Small intestine (tissue), 7 donors: Measurements from ENCODE around the gene ARL1. TPM values are rescaled to one million over a fixed set of nuclear protein-coding genes. Genes with fewer than 3 reads are reported as not detected.
A peak's percentile ranks its signal among the peaks of the same experiment; 100 is the strongest.
"Not testable (repeated sequence)": the region's sequence is repeated elsewhere in the genome, so short reads cannot be mapped to it uniquely, and the experiment has no call there.

Source experiments
- DNase-seq, 2 donors: peaks; one replicate each; pipeline versions ENCODE4 v3.0.0 to v3.0.0-alpha.2; 2013
- FAIRE-seq: peaks from 2 replicates; lab custom pipeline; 2012; peaks lifted over from hg19 to GRCh38; lab: Jason Lieb, UNC
- H3K27ac ChIP-seq, 3 donors: one replicate each; pipeline ENCODE4 v1.5.1; 2013; ENCODE audit warnings: low read length in 2 of 3, mild to moderate bottlenecking in 2 of 3, control low read depth in 1 of 3, inconsistent platforms in 1 of 3, low read depth in 1 of 3, moderate library complexity in 1 of 3
- H3K27me3 ChIP-seq, 3 donors: one replicate each; pipeline ENCODE4 v1.6.1; 2013; ENCODE audit warnings: low read length in 3 of 3, inconsistent platforms in 1 of 3; ENCODE audit not compliant: control insufficient read depth in 3 of 3, insufficient read depth in 3 of 3
- H3K36me3 ChIP-seq, 3 donors: one replicate each; pipeline ENCODE4 v1.6.1; 2013; ENCODE audit warnings: low read length in 3 of 3, inconsistent platforms in 1 of 3, low read depth in 1 of 3, mild to moderate bottlenecking in 1 of 3, moderate library complexity in 1 of 3; ENCODE audit not compliant: control insufficient read depth in 3 of 3, insufficient read depth in 2 of 3
- H3K4me1 ChIP-seq, 3 donors: one replicate each; pipeline ENCODE4 v1.6.1; 2013; ENCODE audit warnings: low read length in 2 of 3, inconsistent platforms in 1 of 3, low read depth in 1 of 3, mild to moderate bottlenecking in 1 of 3, moderate library complexity in 1 of 3; ENCODE audit not compliant: control insufficient read depth in 3 of 3, insufficient read depth in 2 of 3
- H3K4me3 ChIP-seq, 3 donors: one replicate each; pipeline ENCODE4 v1.5.1; 2013; ENCODE audit warnings: low read length in 3 of 3, control low read depth in 1 of 3, inconsistent platforms in 1 of 3, low read depth in 1 of 3, mild to moderate bottlenecking in 1 of 3, moderate library complexity in 1 of 3
- H3K9me3 ChIP-seq, 2 donors: one replicate each; pipeline ENCODE4 v1.6.1; 2013; ENCODE audit warnings: low read depth in 1 of 2, low read length in 1 of 2; ENCODE audit not compliant: control insufficient read depth in 2 of 2, insufficient read depth in 1 of 2
- WGBS, 3 donors: extraction: QIAGEN DNeasy Blood & Tissue Kit; methylation state at CpG; one replicate each; pipeline ENCODE4 v1.1.7; 2013; 5-methylcytosine and 5-hydroxymethylcytosine counted together
- polyA plus RNA-seq, 4 donors: library from polyadenylated mRNA; stranded (reverse) in 3 of 4; unstranded in 1 of 4; fragments of 200-250 nt in 3 of 4; fragments of 120-200 nt in 1 of 4; gene quantifications; one replicate each; pipeline versions ENCODE4 v1.2.1 to v1.2.3, GENCODE V29; 2013
- donor health status: healthy with polysubstance abuse.
- donor health status: control.
- donor health status: control.
- donor health status: Bipolar disorder and iron deficiency.
- donor health status: healthy.

ARL1 gene
- polyA plus RNA-seq, 4 donors = 19.0 to 95.2 (median 37.2) TPM

GRCh38 chr12:101422066-101422465 lies 14.5 kb upstream of the ARL1 start:
- not testable (repeated sequence) for DNase-seq, FAIRE-seq, H3K27me3 ChIP-seq, H3K27ac ChIP-seq, H3K4me1 ChIP-seq, H3K36me3 ChIP-seq, H3K4me3 ChIP-seq, H3K9me3 ChIP-seq
- WGBS, 3 donors = 88 to 94% (median 94%) methylated on average over 4 of the region's 4 CpGs

- Histone ChIP-seq H3K4me3 (no peak overlapping the region), H3K27ac (no peak overlapping the region), H3K9me3 (no peaks in the 10 kb centered on the region), H3K27me3 (no peaks in the 10 kb centered on the region), H3K4me1 (no peaks in the 10 kb centered on the region), H3K36me3 (no peaks in the 10 kb centered on the region)
- 94 to 100% (median 100%) methylated on average over 1 of the region's 1 CpG for WGBS, 3 donors
- FAIRE-seq (no peak), DNase-seq (no peak)
These were observed 7.7 kb upstream of the ARL1 start for GRCh38 chr12:101415228-101415627.

- Histone ChIP-seq H3K4me3 (no peak overlapping the region), H3K9me3 (no peaks in the 10 kb centered on the region), H3K27me3 (no peaks in the 10 kb centered on the region), H3K4me1 (no peaks in the 10 kb centered on the region), H3K27ac (no peak overlapping the region), H3K36me3 (no peaks in the 10 kb centered on the region)
- DNase-seq (peak; percentile 60 to 66), FAIRE-seq (no peak)
- WGBS, 3 donors = 1 to 3% (median 2%) methylated on average over 2 of the region's 2 CpGs
These were observed 7.1 kb upstream of the ARL1 start for GRCh38 chr12:101414533-101415119.

DNA sequence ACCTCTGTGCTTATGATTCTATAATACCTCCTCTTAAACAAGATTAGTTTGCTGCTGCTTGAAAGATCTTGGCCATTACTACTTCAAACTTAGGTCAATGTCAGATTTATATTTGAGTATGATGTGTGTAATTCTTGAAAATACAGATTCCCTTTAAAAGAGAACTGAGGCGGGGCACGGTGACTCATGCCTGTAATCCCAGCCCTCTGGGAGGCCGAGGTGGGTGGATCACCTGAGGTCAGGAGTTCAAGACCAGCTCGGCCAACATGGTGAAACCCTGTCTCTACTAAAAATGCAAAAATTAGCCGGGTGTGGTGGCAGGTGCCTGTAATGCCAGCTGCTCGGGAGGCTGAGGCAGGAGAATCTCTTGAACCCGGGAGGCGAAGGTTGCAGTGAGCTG lies 2.6 kb upstream of the ARL1 start:
- H3K9me3 ChIP-seq, H3K4me1 ChIP-seq, H3K36me3 ChIP-seq, H3K4me3 ChIP-seq, H3K27ac ChIP-seq, DNase-seq, H3K27me3 ChIP-seq, FAIRE-seq: not testable (repeated sequence)
- 55 to 79% (median 72%) methylated on average over 8 of the region's 8 CpGs for WGBS, 3 donors

- Histone ChIP-seq H3K27ac (peak overlapping the region; percentile 74 to 97 (median 91)), H3K36me3 (peaks cover 0 to 14% (median 0%) of the 10 kb centered on the region in 3 donors), H3K4me3 (peak overlapping the region; percentile 72 to 86 (median 78)), H3K27me3 (no peaks in the 10 kb centered on the region), H3K9me3 (no peaks in the 10 kb centered on the region), H3K4me1 (peaks cover 2 to 7% (median 6%) of the 10 kb centered on the region in 3 donors)
- DNase-seq (no peak), FAIRE-seq (no peak)
- 0 to 1% (median 0%) methylated on average over 18 of the region's 18 CpGs for WGBS, 3 donors
These were observed 530 bp downstream of the ARL1 start for GRCh38 chr12:101407049-101407435.

DNA sequence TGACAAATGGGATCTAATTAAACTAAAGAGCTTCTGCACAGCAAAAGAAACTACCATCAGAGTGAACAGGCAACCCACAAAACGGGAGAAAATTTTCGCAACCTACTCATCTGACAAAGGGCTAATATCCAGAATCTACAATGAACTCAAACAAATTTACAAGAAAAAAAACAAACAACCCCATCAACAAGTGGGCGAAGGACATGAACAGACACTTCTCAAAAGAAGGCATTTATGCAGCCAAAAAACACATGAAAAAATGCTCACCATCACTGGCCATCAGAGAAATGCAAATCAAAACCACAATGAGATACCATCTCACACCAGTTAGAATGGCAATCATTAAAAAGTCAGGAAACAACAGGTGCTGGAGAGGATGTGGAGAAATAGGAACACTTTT lies 16.4 kb downstream of the ARL1 start:
- FAIRE-seq, H3K4me3 ChIP-seq, H3K27ac ChIP-seq, H3K9me3 ChIP-seq, DNase-seq, H3K27me3 ChIP-seq, H3K4me1 ChIP-seq: not testable (repeated sequence)
- H3K36me3 ChIP-seq = peaks cover 5 to 22% (median 13%) of the 10 kb centered on the region in 3 donors
- WGBS, 3 donors = 65 to 76% (median 75%) methylated on average over 2 to 3 of the region's 3 CpGs

- Histone ChIP-seq H3K4me1 (no peaks in the 10 kb centered on the region), H3K4me3 (no peak overlapping the region), H3K27me3 (no peaks in the 10 kb centered on the region), H3K36me3 (peaks cover 2 to 46% (median 3%) of the 10 kb centered on the region in 3 donors), H3K9me3 (no peaks in the 10 kb centered on the region), H3K27ac (no peak overlapping the region)
- DNase-seq = peak in 1 of 2 donors; percentile 19
- FAIRE-seq = no peak
These were observed 28.4 kb downstream of the ARL1 start for GRCh38 chr12:101379149-101379548.

DNA sequence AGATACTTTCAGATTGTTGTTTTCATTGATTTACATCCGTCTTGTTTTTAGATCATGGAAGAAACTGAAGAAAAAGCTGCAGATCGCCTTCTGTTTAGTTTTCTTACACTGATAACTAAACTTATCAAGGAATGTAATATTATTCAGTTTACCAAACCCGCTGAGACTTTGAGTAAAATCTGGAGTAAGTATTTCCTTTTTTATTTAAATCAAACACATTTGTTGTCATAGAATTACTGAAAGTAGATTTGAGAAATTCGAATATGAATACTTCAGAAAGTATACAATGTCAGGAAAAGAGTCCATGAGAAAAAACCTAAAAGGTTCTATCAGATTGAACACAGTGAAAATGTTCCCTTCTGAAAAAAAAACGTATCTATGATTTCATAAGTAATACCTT lies 32.0 kb downstream of the ARL1 start:
- no peaks in the 10 kb centered on the region for H3K4me1 ChIP-seq
- DNase-seq (no peak), FAIRE-seq (peak; percentile 67)
- no peaks in the 10 kb centered on the region for H3K9me3 ChIP-seq
- peaks cover 4 to 38% (median 7%) of the 10 kb centered on the region in 3 donors for H3K36me3 ChIP-seq
- no peak overlapping the region for H3K4me3 ChIP-seq
- no peaks in the 10 kb centered on the region for H3K27me3 ChIP-seq
- H3K27ac ChIP-seq = no peak overlapping the region
- WGBS, 3 donors = 67 to 84% (median 76%) methylated on average over 5 of the region's 5 CpGs

DNA sequence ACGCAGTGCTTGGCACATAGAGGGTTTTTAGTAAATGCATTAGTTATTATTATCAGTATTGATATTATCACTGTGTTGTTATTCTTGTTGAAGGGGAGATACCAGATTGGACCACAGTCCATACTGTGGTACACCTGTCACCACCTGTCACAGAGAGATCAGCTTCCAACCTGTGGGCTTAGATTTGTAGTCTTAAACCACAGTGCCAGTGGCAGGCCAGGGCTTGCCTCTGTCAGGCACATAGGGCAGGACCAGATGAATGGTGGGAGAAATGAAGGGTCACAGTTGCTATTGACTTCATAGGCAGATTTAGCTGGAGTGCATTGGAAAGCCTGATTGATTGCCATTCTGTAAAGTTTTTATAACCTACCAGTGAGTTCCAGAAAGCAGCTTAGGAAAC lies 35.1 kb downstream of the ARL1 start:
- H3K4me3 ChIP-seq = no peak overlapping the region
- peaks cover 7 to 41% (median 9%) of the 10 kb centered on the region in 3 donors for H3K36me3 ChIP-seq
- H3K27me3 ChIP-seq = no peaks in the 10 kb centered on the region
- WGBS, 3 donors = 97 to 100% (median 98%) methylated on average over 1 of the region's 1 CpG
- no peaks in the 10 kb centered on the region for H3K4me1 ChIP-seq
- H3K9me3 ChIP-seq = no peaks in the 10 kb centered on the region
- DNase-seq (no peak), FAIRE-seq (no peak)
- H3K27ac ChIP-seq = no peak overlapping the region
